GM23338 (cell line): ENCODE data around the gene MYLK. TPM values are rescaled to one million over a fixed set of nuclear protein-coding genes. Genes with fewer than 3 reads are reported as not detected.
"Not testable (repeated sequence)": the region's sequence is repeated elsewhere in the genome, so short reads cannot be mapped to it uniquely, and the experiment has no call there.

Experiments
- ATAC-seq: fragments of 200-7000 bp; cut with Tn5 transposase; 3 replicates; pipeline ENCODE4 v1.9.1; 2020
- DNase-seq: peaks from one replicate; pipeline ENCODE4 v3.0.0-alpha.2; 2015; ENCODE audit warnings: low spot score
- H2AFZ ChIP-seq: fragments of 200-600 bp; sonication (generic); 2 replicates; pipeline ENCODE4 v1.8.0; 2016; ENCODE audit warnings: antibody characterized with exemption, mild to moderate bottlenecking, moderate library complexity
- H3F3A ChIP-seq: fragments of 200-600 bp; sonication (generic); replicated peaks from 2 replicates; pipeline ENCODE4 v1.8.0; 2017; ENCODE audit warnings: antibody characterized with exemption, mixed run types, low read depth
- H3K27ac ChIP-seq: fragments of 200-600 bp; sonication (generic); 2 replicates; pipeline ENCODE4 v1.6.1; 2016; ENCODE audit warnings: low read depth
- H3K27me3 ChIP-seq: fragments of 200-600 bp; sonication (generic); 2 replicates; pipeline ENCODE4 v1.8.0; 2016; ENCODE audit warnings: mild to moderate bottlenecking, mixed run types, moderate library complexity; ENCODE audit not compliant: insufficient read depth
- H3K36me3 ChIP-seq: fragments of 200-600 bp; sonication (generic); 2 replicates; pipeline ENCODE4 v1.8.0; 2016; ENCODE audit warnings: mild to moderate bottlenecking; ENCODE audit not compliant: insufficient read depth
- H3K4me1 ChIP-seq: fragments of 200-600 bp; sonication (generic); 2 replicates; pipeline ENCODE4 v1.8.0; 2016; ENCODE audit warnings: mild to moderate bottlenecking, moderate library complexity; ENCODE audit not compliant: insufficient read depth
- H3K4me2 ChIP-seq: fragments of 200-600 bp; sonication (generic); 2 replicates; pipeline ENCODE4 v1.7.1; 2017; ENCODE audit warnings: mixed run types
- H3K4me3 ChIP-seq: fragments of 200-600 bp; sonication (generic); 2 replicates; pipeline ENCODE4 v1.6.1; 2016; ENCODE audit warnings: mixed run types
- H3K79me2 ChIP-seq: fragments of 200-600 bp; sonication (generic); replicated peaks from 2 replicates; pipeline ENCODE4 v1.8.0; 2017; ENCODE audit warnings: mild to moderate bottlenecking; ENCODE audit not compliant: insufficient read depth
- H3K9me2 ChIP-seq: fragments of 200-600 bp; sonication (generic); 2 replicates; pipeline ENCODE4 v1.8.0; 2017; ENCODE audit not compliant: insufficient read depth
- H4K20me1 ChIP-seq: fragments of 200-600 bp; sonication (generic); replicated peaks from 2 replicates; pipeline ENCODE4 v1.8.0; 2017; ENCODE audit warnings: mild to moderate bottlenecking; ENCODE audit not compliant: insufficient read depth
- H3K27ac Mint-ChIP-seq: 2 replicates; pipeline ENCODE4 v1.8.0; 2020; ENCODE audit warnings: inconsistent platforms, mild to moderate bottlenecking, moderate library complexity, mixed read lengths
- H3K27me3 Mint-ChIP-seq: 3 replicates; pipeline ENCODE4 v1.8.0; 2022; ENCODE audit warnings: low read depth, mild to moderate bottlenecking, moderate library complexity, mixed read lengths, inconsistent platforms; ENCODE audit not compliant: insufficient read depth, poor library complexity
- H3K36me3 Mint-ChIP-seq: 3 replicates; pipeline ENCODE4 v1.8.0; 2021; ENCODE audit warnings: low read depth, mild to moderate bottlenecking, inconsistent platforms, moderate library complexity, mixed read lengths
- H3K4me1 Mint-ChIP-seq: 3 replicates; pipeline ENCODE4 v1.8.0; 2020; ENCODE audit warnings: mild to moderate bottlenecking, inconsistent platforms, mixed read lengths
- H3K4me3 Mint-ChIP-seq: 3 replicates; pipeline ENCODE4 v1.8.0; 2021; ENCODE audit warnings: moderate library complexity, mild to moderate bottlenecking, inconsistent platforms, mixed read lengths
- H3K9me3 Mint-ChIP-seq: 3 replicates; pipeline ENCODE4 v1.8.0; 2020; ENCODE audit warnings: moderate library complexity, mild to moderate bottlenecking, inconsistent platforms, mixed read lengths
- EZH2 ChIP-seq: fragments of 200-600 bp; sonication (generic); IDR thresholded peaks from one replicate; pipeline ENCODE4 v1.8.0; 2017; ENCODE audit warnings: antibody characterized with exemption, mild to moderate bottlenecking, low read depth; ENCODE audit not compliant: unreplicated experiment
- JUNB ChIP-seq: IDR thresholded peaks from one replicate; pipeline ENCODE4 v1.6.1; 2016; ENCODE audit warnings: antibody characterized with exemption; ENCODE audit not compliant: unreplicated experiment
- NANOG ChIP-seq: IDR thresholded peaks from 2 replicates; pipeline ENCODE4 v1.6.1; 2016; ENCODE audit warnings: antibody characterized with exemption, borderline replicate concordance
- POLR2AphosphoS5 ChIP-seq: IDR thresholded peaks from 2 replicates; pipeline ENCODE4 v1.6.1; 2016; ENCODE audit warnings: antibody characterized with exemption, low read depth
- STAT1 ChIP-seq: IDR thresholded peaks from one replicate; pipeline ENCODE4 v1.6.1; 2016; ENCODE audit warnings: antibody characterized with exemption; ENCODE audit not compliant: unreplicated experiment
- polyA plus RNA-seq: library from polyadenylated mRNA; unstranded; fragments of >200 nt; fragmentation: Nextera tagmentation; extraction: Ambion mirVana; gene quantifications from 2 replicates; pipeline ENCODE4 v1.2.1, GENCODE V29; 2016
- total RNA-seq: library from RNA; depleted of rRNA; stranded (reverse); fragments of >200 nt; shearing (Covaris generic); gene quantifications from 2 replicates; pipeline ENCODE4 v1.2.3, GENCODE V29; 2014
- TF ChIP-seq, protein P1 (sequence below), 2 experiments: fragments of 200-600 bp in 1 of 2; sonication (generic) in 1 of 2; conservative IDR thresholded peaks; 2 replicates each; pipeline versions ENCODE4 v1.5.1 to v1.6.1; 2016 to 2017; ENCODE audit warnings: antibody characterized with exemption in 2 of 2, low read depth in 2 of 2, mild to moderate bottlenecking in 2 of 2, moderate library complexity in 1 of 2
- TF ChIP-seq, protein P2 (sequence below): IDR thresholded peaks from one replicate; pipeline ENCODE4 v1.6.1; 2018; ENCODE audit warnings: antibody characterized with exemption; ENCODE audit not compliant: unreplicated experiment

MYLK gene
- total and polyA plus RNA-seq, 2 experiments from 2014 or later: 11.5 to 17.9 TPM

DNA sequence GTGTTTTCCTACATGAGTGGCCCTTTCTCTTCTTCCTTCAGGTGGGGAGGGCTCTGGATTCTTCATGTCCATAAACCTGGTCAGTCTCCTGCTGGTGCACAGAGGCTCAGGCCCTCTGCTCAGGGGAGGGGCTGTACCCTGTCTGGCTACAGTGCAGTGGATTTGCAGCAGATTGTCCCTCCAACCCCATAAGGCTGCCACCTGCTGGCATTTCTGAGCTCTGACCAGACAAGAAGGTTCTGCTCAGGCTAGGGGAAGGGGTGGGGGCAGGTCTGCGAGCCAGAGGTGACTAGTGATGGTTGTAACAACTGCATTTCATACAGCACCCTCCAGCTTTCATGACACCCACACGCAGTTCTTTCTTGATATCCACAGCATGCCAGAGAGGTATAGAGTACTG lies 182.1 kb downstream of the MYLK start:
- H3K4me1 Mint-ChIP-seq: not testable (repeated sequence)

DNA sequence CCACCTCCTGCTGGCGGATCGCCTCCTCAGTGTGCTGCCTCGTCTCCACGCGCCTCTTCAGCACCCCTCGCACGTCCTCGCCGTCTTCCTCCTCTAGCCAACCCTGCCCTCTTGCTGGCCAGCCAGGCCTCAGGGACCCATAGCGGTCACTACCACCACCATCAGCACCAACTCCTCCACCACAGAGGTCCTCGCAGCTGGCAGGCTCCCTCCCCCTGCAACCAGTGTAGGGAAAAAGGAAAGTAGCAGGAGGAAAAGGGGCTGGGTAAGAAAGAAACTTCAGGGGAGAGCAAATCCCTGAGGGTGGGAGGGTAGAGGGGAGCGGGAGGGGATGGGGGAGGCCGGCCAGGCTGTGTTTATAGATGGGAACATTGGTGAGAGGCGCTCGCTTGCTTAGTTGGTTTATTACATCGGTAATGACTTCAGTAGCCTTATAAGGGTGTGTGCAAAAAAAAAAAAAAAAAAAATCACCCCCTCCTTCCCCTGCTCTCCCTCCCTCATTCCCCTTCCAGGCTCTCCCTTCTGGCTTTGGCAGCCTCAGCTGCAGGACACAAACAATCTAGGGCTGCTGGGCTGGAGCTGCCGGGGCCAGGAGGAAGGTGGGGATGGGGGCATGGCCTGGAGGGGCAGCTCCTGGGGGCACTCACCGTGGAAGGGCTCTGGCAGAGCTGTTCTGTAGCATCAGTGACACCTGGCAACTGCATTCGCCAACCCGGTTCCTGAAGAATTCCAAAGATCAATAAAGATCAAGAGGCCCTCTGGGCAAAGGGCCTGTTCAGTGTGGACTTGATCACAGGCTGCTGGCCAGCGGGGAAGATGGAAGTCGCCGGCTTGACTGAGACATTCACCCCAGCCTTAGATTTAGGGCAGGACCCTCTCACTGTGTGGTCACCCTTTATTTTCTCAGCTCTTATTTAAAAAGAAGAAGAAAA lies 183.1 kb downstream of the MYLK start:
- ATAC-seq: no peak
- Mint-ChIP-seq H3K9me3 (peaks cover 3% of the 10 kb centered on the region; the same call in 1 of the 3 replicates), H3K36me3 (no peaks in the 10 kb centered on the region; the same call in 2 of the 3 replicates), H3K27me3 (peaks cover 5% of the 10 kb centered on the region), H3K4me1 (peaks cover 9% of the 10 kb centered on the region), H3K4me3 (no peak overlapping the region), H3K27ac (no peak overlapping the region)
- H3K27ac ChIP-seq: no peak overlapping the region
- no peak for DNase-seq
- H3K4me3 ChIP-seq: no peak overlapping the region
- TF ChIP-seq, protein P1, sequence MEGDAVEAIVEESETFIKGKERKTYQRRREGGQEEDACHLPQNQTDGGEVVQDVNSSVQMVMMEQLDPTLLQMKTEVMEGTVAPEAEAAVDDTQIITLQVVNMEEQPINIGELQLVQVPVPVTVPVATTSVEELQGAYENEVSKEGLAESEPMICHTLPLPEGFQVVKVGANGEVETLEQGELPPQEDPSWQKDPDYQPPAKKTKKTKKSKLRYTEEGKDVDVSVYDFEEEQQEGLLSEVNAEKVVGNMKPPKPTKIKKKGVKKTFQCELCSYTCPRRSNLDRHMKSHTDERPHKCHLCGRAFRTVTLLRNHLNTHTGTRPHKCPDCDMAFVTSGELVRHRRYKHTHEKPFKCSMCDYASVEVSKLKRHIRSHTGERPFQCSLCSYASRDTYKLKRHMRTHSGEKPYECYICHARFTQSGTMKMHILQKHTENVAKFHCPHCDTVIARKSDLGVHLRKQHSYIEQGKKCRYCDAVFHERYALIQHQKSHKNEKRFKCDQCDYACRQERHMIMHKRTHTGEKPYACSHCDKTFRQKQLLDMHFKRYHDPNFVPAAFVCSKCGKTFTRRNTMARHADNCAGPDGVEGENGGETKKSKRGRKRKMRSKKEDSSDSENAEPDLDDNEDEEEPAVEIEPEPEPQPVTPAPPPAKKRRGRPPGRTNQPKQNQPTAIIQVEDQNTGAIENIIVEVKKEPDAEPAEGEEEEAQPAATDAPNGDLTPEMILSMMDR (conservative IDR thresholded peaks at IDR 0.05; ENCODE audit: low read depth in 2 of 2): no peak
- TF ChIP-seq NANOG (no peak), JUNB (no peak), STAT1 (no peak), POLR2AphosphoS5 (no peak), EZH2 (no peak)
- TF ChIP-seq, protein P2, sequence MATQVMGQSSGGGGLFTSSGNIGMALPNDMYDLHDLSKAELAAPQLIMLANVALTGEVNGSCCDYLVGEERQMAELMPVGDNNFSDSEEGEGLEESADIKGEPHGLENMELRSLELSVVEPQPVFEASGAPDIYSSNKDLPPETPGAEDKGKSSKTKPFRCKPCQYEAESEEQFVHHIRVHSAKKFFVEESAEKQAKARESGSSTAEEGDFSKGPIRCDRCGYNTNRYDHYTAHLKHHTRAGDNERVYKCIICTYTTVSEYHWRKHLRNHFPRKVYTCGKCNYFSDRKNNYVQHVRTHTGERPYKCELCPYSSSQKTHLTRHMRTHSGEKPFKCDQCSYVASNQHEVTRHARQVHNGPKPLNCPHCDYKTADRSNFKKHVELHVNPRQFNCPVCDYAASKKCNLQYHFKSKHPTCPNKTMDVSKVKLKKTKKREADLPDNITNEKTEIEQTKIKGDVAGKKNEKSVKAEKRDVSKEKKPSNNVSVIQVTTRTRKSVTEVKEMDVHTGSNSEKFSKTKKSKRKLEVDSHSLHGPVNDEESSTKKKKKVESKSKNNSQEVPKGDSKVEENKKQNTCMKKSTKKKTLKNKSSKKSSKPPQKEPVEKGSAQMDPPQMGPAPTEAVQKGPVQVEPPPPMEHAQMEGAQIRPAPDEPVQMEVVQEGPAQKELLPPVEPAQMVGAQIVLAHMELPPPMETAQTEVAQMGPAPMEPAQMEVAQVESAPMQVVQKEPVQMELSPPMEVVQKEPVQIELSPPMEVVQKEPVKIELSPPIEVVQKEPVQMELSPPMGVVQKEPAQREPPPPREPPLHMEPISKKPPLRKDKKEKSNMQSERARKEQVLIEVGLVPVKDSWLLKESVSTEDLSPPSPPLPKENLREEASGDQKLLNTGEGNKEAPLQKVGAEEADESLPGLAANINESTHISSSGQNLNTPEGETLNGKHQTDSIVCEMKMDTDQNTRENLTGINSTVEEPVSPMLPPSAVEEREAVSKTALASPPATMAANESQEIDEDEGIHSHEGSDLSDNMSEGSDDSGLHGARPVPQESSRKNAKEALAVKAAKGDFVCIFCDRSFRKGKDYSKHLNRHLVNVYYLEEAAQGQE: no peak
- H2AFZ ChIP-seq: no peak overlapping the region
- no peaks in the 10 kb centered on the region for H3K4me1 ChIP-seq
- H3K4me2 ChIP-seq: no peak overlapping the region
- H3K79me2 ChIP-seq: no peaks in the 10 kb centered on the region
- no peaks in the 10 kb centered on the region for H3K36me3 ChIP-seq
- no peaks in the 10 kb centered on the region for H3F3A ChIP-seq
- H4K20me1 ChIP-seq: no peaks in the 10 kb centered on the region
- H3K9me2 ChIP-seq: no peaks in the 10 kb centered on the region
- no peaks in the 10 kb centered on the region for H3K27me3 ChIP-seq

More for the DNA sequence above, 182.1 kb downstream of the MYLK start:
- H3K27me3 Mint-ChIP-seq, H3K9me3 Mint-ChIP-seq, H3K4me3 Mint-ChIP-seq, H4K20me1 ChIP-seq, H3K9me2 ChIP-seq, H3K36me3 ChIP-seq, H3K27ac ChIP-seq, H3K27me3 ChIP-seq, H3F3A ChIP-seq, H3K4me2 ChIP-seq, H3K4me1 ChIP-seq, H3K4me3 ChIP-seq, H3K79me2 ChIP-seq, H3K36me3 Mint-ChIP-seq, H2AFZ ChIP-seq: not testable (repeated sequence)
- TF ChIP-seq, protein P1 (conservative IDR thresholded peaks at IDR 0.05; ENCODE audit: low read depth in 2 of 2): peak; percentile 59 to 82
- ATAC-seq (peak; percentile 98), DNase-seq (peak; percentile 82)
- H3K27ac Mint-ChIP-seq: peak overlapping the region; percentile 16; the same call in 1 of the 2 replicates
